GM23338 (cell line): Measurements from ENCODE around the gene SASH3. TPM values are rescaled to one million over a fixed set of nuclear protein-coding genes. Genes with fewer than 3 reads are reported as not detected.

Experiments
- ATAC-seq: fragments of 200-7000 bp; cut with Tn5 transposase; 3 replicates; pipeline ENCODE4 v1.9.1; 2020
- DNase-seq: peaks from one replicate; pipeline ENCODE4 v3.0.0-alpha.2; 2015; ENCODE audit warnings: low spot score
- H2AFZ ChIP-seq: fragments of 200-600 bp; sonication (generic); 2 replicates; pipeline ENCODE4 v1.8.0; 2016; ENCODE audit warnings: antibody characterized with exemption, mild to moderate bottlenecking, moderate library complexity
- H3F3A ChIP-seq: fragments of 200-600 bp; sonication (generic); replicated peaks from 2 replicates; pipeline ENCODE4 v1.8.0; 2017; ENCODE audit warnings: antibody characterized with exemption, mixed run types, low read depth
- H3K27ac ChIP-seq: fragments of 200-600 bp; sonication (generic); 2 replicates; pipeline ENCODE4 v1.6.1; 2016; ENCODE audit warnings: low read depth
- H3K27me3 ChIP-seq: fragments of 200-600 bp; sonication (generic); 2 replicates; pipeline ENCODE4 v1.8.0; 2016; ENCODE audit warnings: mild to moderate bottlenecking, mixed run types, moderate library complexity; ENCODE audit not compliant: insufficient read depth
- H3K36me3 ChIP-seq: fragments of 200-600 bp; sonication (generic); 2 replicates; pipeline ENCODE4 v1.8.0; 2016; ENCODE audit warnings: mild to moderate bottlenecking; ENCODE audit not compliant: insufficient read depth
- H3K4me1 ChIP-seq: fragments of 200-600 bp; sonication (generic); 2 replicates; pipeline ENCODE4 v1.8.0; 2016; ENCODE audit warnings: mild to moderate bottlenecking, moderate library complexity; ENCODE audit not compliant: insufficient read depth
- H3K4me2 ChIP-seq: fragments of 200-600 bp; sonication (generic); 2 replicates; pipeline ENCODE4 v1.7.1; 2017; ENCODE audit warnings: mixed run types
- H3K4me3 ChIP-seq: fragments of 200-600 bp; sonication (generic); 2 replicates; pipeline ENCODE4 v1.6.1; 2016; ENCODE audit warnings: mixed run types
- H3K79me2 ChIP-seq: fragments of 200-600 bp; sonication (generic); replicated peaks from 2 replicates; pipeline ENCODE4 v1.8.0; 2017; ENCODE audit warnings: mild to moderate bottlenecking; ENCODE audit not compliant: insufficient read depth
- H3K9me2 ChIP-seq: fragments of 200-600 bp; sonication (generic); 2 replicates; pipeline ENCODE4 v1.8.0; 2017; ENCODE audit not compliant: insufficient read depth
- H4K20me1 ChIP-seq: fragments of 200-600 bp; sonication (generic); replicated peaks from 2 replicates; pipeline ENCODE4 v1.8.0; 2017; ENCODE audit warnings: mild to moderate bottlenecking; ENCODE audit not compliant: insufficient read depth
- H3K27ac Mint-ChIP-seq: 2 replicates; pipeline ENCODE4 v1.8.0; 2020; ENCODE audit warnings: inconsistent platforms, mild to moderate bottlenecking, moderate library complexity, mixed read lengths
- H3K27me3 Mint-ChIP-seq: 3 replicates; pipeline ENCODE4 v1.8.0; 2022; ENCODE audit warnings: low read depth, mild to moderate bottlenecking, moderate library complexity, mixed read lengths, inconsistent platforms; ENCODE audit not compliant: insufficient read depth, poor library complexity
- H3K36me3 Mint-ChIP-seq: 3 replicates; pipeline ENCODE4 v1.8.0; 2021; ENCODE audit warnings: low read depth, mild to moderate bottlenecking, inconsistent platforms, moderate library complexity, mixed read lengths
- H3K4me1 Mint-ChIP-seq: 3 replicates; pipeline ENCODE4 v1.8.0; 2020; ENCODE audit warnings: mild to moderate bottlenecking, inconsistent platforms, mixed read lengths
- H3K4me3 Mint-ChIP-seq: 3 replicates; pipeline ENCODE4 v1.8.0; 2021; ENCODE audit warnings: moderate library complexity, mild to moderate bottlenecking, inconsistent platforms, mixed read lengths
- H3K9me3 Mint-ChIP-seq: 3 replicates; pipeline ENCODE4 v1.8.0; 2020; ENCODE audit warnings: moderate library complexity, mild to moderate bottlenecking, inconsistent platforms, mixed read lengths
- CREB1 ChIP-seq: fragments of 250-450 bp; sonication (Bioruptor Pico); IDR thresholded peaks from 2 replicates; pipeline ENCODE4 v1.5.0; 2020; ENCODE audit warnings: low read depth, mild to moderate bottlenecking, moderate library complexity
- EZH2 ChIP-seq: fragments of 200-600 bp; sonication (generic); IDR thresholded peaks from one replicate; pipeline ENCODE4 v1.8.0; 2017; ENCODE audit warnings: antibody characterized with exemption, mild to moderate bottlenecking, low read depth; ENCODE audit not compliant: unreplicated experiment
- EZH2phosphoT487 ChIP-seq: fragments of 200-600 bp; sonication (generic); IDR thresholded peaks from one replicate; pipeline ENCODE4 v1.8.1; 2018; ENCODE audit warnings: antibody characterized with exemption; ENCODE audit not compliant: unreplicated experiment
- JUNB ChIP-seq: IDR thresholded peaks from one replicate; pipeline ENCODE4 v1.6.1; 2016; ENCODE audit warnings: antibody characterized with exemption; ENCODE audit not compliant: unreplicated experiment
- STAT1 ChIP-seq: IDR thresholded peaks from one replicate; pipeline ENCODE4 v1.6.1; 2016; ENCODE audit warnings: antibody characterized with exemption; ENCODE audit not compliant: unreplicated experiment
- ZNF114 ChIP-seq: fragments of 250-450 bp; sonication (Bioruptor Pico); IDR thresholded peaks from 2 replicates; pipeline ENCODE4 v1.5.0; 2020; ENCODE audit warnings: mild to moderate bottlenecking, moderate library complexity
- ZNF331 ChIP-seq: fragments of 250-450 bp; sonication (Bioruptor Pico); IDR thresholded peaks from 2 replicates; pipeline ENCODE4 v1.5.0; 2020; ENCODE audit warnings: low read depth, mild to moderate bottlenecking, moderate library complexity
- polyA plus RNA-seq: library from polyadenylated mRNA; unstranded; fragments of >200 nt; fragmentation: Nextera tagmentation; extraction: Ambion mirVana; gene quantifications from 2 replicates; pipeline ENCODE4 v1.2.1, GENCODE V29; 2016
- total RNA-seq: library from RNA; depleted of rRNA; stranded (reverse); fragments of >200 nt; shearing (Covaris generic); gene quantifications from 2 replicates; pipeline ENCODE4 v1.2.3, GENCODE V29; 2014
- TF ChIP-seq, protein P1 (sequence below): fragments of 250-450 bp; sonication (Bioruptor Pico); IDR thresholded peaks from 2 replicates; pipeline ENCODE4 v1.5.0; 2020; ENCODE audit warnings: mild to moderate bottlenecking, moderate library complexity
- TF ChIP-seq, protein P2 (sequence below): IDR thresholded peaks from 2 replicates; pipeline ENCODE4 v1.6.1; 2016; ENCODE audit warnings: antibody characterized with exemption

Gene SASH3
- total and polyA plus RNA-seq, 2 experiments from 2014 or later, result 0.18 TPM; not detected in 1

DNA sequence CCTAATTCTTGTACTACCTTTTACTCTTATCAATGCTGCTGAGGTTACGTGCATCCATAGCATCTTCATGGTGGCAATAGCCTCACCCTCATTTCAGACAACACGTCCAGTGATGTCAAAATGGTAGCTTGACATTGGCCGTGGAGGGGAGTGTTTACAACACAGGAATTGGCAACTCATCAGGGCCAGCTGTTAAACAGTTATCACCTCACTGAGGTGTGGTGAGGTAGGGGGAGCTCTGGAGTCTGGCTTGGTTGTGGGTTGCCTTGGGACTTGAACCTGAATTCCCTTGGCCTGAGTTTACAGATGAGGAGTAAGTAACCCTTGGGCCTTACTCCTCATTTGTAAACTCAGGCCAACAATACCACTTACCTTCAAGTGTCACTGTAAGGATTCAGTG, 10.4 kb downstream of the SASH3 start (continued):
- TF ChIP-seq, protein P1, sequence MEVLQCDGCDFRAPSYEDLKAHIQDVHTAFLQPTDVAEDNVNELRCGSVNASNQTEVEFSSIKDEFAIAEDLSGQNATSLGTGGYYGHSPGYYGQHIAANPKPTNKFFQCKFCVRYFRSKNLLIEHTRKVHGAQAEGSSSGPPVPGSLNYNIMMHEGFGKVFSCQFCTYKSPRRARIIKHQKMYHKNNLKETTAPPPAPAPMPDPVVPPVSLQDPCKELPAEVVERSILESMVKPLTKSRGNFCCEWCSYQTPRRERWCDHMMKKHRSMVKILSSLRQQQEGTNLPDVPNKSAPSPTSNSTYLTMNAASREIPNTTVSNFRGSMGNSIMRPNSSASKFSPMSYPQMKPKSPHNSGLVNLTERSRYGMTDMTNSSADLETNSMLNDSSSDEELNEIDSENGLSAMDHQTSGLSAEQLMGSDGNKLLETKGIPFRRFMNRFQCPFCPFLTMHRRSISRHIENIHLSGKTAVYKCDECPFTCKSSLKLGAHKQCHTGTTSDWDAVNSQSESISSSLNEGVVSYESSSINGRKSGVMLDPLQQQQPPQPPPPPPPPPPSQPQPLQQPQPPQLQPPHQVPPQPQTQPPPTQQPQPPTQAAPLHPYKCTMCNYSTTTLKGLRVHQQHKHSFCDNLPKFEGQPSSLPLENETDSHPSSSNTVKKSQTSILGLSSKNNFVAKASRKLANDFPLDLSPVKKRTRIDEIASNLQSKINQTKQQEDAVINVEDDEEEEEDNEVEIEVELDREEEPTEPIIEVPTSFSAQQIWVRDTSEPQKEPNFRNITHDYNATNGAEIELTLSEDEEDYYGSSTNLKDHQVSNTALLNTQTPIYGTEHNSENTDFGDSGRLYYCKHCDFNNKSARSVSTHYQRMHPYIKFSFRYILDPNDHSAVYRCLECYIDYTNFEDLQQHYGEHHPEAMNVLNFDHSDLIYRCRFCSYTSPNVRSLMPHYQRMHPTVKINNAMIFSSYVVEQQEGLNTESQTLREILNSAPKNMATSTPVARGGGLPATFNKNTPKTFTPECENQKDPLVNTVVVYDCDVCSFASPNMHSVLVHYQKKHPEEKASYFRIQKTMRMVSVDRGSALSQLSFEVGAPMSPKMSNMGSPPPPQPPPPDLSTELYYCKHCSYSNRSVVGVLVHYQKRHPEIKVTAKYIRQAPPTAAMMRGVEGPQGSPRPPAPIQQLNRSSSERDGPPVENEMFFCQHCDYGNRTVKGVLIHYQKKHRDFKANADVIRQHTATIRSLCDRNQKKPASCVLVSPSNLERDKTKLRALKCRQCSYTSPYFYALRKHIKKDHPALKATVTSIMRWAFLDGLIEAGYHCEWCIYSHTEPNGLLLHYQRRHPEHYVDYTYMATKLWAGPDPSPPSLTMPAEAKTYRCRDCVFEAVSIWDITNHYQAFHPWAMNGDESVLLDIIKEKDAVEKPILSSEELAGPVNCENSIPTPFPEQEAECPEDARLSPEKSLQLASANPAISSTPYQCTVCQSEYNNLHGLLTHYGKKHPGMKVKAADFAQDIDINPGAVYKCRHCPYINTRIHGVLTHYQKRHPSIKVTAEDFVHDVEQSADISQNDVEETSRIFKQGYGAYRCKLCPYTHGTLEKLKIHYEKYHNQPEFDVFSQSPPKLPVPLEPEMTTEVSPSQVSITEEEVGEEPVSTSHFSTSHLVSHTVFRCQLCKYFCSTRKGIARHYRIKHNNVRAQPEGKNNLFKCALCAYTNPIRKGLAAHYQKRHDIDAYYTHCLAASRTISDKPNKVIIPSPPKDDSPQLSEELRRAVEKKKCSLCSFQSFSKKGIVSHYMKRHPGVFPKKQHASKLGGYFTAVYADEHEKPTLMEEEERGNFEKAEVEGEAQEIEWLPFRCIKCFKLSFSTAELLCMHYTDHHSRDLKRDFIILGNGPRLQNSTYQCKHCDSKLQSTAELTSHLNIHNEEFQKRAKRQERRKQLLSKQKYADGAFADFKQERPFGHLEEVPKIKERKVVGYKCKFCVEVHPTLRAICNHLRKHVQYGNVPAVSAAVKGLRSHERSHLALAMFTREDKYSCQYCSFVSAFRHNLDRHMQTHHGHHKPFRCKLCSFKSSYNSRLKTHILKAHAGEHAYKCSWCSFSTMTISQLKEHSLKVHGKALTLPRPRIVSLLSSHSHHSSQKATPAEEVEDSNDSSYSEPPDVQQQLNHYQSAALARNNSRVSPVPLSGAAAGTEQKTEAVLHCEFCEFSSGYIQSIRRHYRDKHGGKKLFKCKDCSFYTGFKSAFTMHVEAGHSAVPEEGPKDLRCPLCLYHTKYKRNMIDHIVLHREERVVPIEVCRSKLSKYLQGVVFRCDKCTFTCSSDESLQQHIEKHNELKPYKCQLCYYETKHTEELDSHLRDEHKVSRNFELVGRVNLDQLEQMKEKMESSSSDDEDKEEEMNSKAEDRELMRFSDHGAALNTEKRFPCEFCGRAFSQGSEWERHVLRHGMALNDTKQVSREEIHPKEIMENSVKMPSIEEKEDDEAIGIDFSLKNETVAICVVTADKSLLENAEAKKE, result no peak

DNA sequence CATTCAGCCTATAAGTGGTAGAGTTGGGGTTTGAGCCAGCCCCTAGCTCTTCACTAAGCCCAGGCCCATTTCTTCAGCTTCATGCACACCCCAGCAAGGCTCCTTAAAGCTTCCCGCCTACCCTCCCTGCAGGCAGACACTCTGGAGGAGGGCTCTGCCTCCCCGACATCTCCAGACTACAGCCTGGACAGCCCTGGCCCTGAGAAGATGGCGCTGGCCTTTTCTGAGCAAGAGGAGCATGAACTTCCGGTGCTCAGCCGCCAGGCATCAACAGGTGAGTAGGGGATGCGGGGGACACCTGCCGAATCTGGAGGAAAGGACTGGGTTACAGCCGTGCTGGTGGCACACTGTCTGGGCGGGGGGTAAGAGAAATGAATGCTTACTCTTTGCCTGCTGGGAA, 11.1 kb downstream of the SASH3 start:
- no peak overlapping the region for H3K4me3 ChIP-seq
- H3K27me3 Mint-ChIP-seq, result peaks cover 5% of the 10 kb centered on the region
- no peaks in the 10 kb centered on the region; the same call in 2 of the 3 replicates for H3K9me3 Mint-ChIP-seq
- H3K4me1 Mint-ChIP-seq, result no peaks in the 10 kb centered on the region
- DNase-seq (no peak), ATAC-seq (no peak)
- H3K36me3 ChIP-seq, result no peaks in the 10 kb centered on the region
- no peak overlapping the region for H2AFZ ChIP-seq
- TF ChIP-seq ZNF114 (no peak), EZH2phosphoT487 (no peak), ZNF331 (CRISPR knock-in tag) (no peak), STAT1 (no peak), EZH2 (no peak), CREB1 (no peak), JUNB (no peak)
- TF ChIP-seq, protein P1, result no peak
- TF ChIP-seq, protein P2, sequence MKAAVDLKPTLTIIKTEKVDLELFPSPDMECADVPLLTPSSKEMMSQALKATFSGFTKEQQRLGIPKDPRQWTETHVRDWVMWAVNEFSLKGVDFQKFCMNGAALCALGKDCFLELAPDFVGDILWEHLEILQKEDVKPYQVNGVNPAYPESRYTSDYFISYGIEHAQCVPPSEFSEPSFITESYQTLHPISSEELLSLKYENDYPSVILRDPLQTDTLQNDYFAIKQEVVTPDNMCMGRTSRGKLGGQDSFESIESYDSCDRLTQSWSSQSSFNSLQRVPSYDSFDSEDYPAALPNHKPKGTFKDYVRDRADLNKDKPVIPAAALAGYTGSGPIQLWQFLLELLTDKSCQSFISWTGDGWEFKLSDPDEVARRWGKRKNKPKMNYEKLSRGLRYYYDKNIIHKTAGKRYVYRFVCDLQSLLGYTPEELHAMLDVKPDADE, result no peak
- no peak overlapping the region for H3K27ac Mint-ChIP-seq
- H3K27ac ChIP-seq, result no peak overlapping the region
- H3K4me2 ChIP-seq, result no peak overlapping the region
- no peaks in the 10 kb centered on the region for H3K9me2 ChIP-seq
- H3F3A ChIP-seq, result no peaks in the 10 kb centered on the region
- H3K36me3 Mint-ChIP-seq, result no peaks in the 10 kb centered on the region
- H3K4me1 ChIP-seq, result no peaks in the 10 kb centered on the region
- H3K79me2 ChIP-seq, result no peaks in the 10 kb centered on the region
- H3K4me3 Mint-ChIP-seq, result no peak overlapping the region
- H3K27me3 ChIP-seq, result no peaks in the 10 kb centered on the region
- H4K20me1 ChIP-seq, result no peaks in the 10 kb centered on the region
